GM20431 (cell line): ENCODE results near the gene KCNS1.

Experiments
- in situ Hi-C: fragments of 300-500 bp; cut with MseI, MboI; formaldehyde crosslinking; loops from one replicate; pipeline ENCODE4 v1.15.0; 2020; ENCODE audit warnings: low sequenced_read_pairs; ENCODE audit not compliant: unreplicated experiment

The KCNS1 gene

DNA sequence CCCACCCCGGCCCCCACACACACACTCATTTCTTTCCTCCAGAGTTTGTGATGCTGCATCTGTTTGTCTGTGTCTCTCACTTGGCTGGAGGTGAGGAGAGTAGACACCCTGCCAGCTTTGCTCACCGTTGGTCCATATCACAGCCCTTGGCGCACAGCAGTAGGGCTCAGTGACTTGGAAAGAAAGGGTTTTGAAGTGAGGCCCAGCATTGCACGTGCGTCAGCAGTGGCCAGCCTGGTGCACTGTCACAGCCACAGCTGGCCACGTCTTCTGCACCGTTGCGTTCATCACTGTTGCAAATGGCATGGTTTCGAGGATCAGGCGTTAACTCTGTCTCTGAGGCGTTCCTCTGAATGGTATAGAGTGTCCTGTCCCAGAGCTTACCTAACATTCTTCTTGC lies 10.4 kb upstream of the KCNS1 start:
- in situ Hi-C loops, result loop anchor here (25.0 kb wide), 1 partner anchor 176 kb away; no protein-coding TSS in a partner anchor

DNA sequence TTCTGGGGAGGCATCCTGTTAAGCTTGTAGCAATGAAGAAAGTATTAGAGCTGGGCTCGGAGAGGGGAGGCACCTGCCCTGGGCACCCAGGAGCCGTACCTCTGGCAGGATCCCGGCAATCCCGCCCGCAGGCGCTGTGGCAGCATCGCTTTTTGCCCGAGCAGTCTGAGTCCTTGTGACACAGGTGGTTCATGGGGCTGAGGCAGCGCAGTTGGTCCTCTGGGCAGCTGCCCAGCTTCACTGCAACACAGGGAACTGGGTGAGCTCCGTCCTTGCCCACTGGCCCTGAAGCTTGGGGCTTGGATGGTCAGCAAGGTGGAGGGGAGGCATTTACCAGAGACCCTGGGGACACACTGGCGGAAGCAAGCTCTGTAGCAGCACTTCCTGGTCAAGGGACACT lies 9.4 kb upstream of the KCNS1 start:
- in situ Hi-C loops, result loop anchor here (25.0 kb wide), 1 partner anchor 177 kb away; no protein-coding TSS in a partner anchor

DNA sequence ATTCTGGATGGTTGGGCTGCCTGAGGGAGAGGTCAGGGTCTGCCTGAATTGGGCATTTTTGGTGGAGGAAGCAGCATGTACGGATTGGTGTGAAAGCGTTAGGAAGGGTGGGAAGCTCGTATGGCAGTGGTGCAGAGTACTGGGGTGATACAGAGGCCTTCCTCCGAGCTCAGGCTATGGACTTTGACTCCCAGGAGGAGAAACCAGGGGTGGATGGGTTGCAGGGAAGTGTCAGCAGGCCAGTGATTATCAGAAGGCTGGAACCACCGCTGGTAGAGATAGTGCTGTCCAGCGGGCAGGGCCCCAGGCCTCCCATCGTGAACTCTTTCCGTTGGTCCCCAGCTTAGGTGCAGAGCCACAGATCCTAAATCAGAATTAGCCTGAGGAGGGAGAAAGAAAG lies 8.7 kb upstream of the KCNS1 start:
- in situ Hi-C loops, result loop anchor here (25.0 kb wide), 1 partner anchor 178 kb away; no protein-coding TSS in a partner anchor

DNA sequence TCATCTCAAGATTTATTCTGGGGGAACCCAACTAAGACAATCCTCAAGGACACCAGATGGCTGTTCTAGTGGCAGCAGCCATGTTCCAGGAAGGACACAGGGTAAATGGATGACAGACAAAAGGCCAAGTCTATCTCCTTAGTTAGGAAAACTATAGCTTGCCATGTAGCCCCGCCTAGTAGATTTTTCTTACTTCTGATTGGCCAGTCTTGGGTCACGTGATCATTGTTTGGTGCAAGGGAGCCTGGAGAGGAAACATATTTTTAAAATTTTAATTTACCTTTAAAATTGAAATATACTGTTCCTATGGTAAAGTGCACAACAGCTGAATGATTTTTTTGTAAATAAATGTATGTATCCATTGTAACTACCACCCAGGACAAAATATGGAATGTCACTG lies 4.4 kb upstream of the KCNS1 start:
- in situ Hi-C loops, result loop anchor here (25.0 kb wide), 1 partner anchor 182 kb away; no protein-coding TSS in a partner anchor

DNA sequence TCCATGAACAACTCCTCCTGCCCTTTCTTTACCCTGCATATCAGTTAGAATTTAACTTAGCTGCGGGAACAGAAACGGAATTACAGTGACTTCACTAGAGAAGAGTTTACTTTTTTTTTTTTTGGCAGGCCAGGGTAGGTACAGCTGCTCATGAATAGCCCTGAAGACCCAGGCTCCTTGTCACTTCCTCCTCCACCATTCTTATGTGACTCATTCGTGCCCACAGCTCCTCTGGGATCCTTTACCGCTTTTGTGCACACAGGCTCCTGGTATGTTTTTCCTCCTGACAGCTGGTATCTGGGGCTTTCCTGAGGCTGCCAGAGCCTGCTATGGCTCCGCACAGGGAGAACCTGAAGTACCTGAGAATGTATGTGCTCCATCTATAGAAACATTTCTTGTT lies 3.9 kb upstream of the KCNS1 start:
- in situ Hi-C loops, result loop anchor here (25.0 kb wide), 1 partner anchor 183 kb away; no protein-coding TSS in a partner anchor

DNA sequence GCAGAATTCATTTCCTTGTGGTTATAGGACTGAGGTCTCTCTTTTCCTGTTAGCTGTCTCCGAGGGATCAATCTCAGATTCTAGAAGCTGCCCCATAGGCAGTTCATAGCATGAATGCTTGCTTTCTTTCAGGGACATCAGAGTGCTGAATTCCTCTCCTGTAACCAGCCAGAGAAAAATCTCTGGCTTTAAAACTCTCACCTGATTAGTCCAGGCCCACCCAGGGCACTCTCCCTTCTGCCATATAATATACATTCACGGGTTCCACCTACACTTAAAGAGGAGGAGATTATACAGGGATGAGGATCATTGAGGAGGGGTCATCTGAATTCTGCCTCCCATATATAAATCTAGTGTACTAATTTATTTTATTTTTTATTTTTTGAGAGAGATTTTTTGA lies 2.1 kb upstream of the KCNS1 start:
- in situ Hi-C loops, result loop anchor here (25.0 kb wide), 1 partner anchor 184 kb away; no protein-coding TSS in a partner anchor

DNA sequence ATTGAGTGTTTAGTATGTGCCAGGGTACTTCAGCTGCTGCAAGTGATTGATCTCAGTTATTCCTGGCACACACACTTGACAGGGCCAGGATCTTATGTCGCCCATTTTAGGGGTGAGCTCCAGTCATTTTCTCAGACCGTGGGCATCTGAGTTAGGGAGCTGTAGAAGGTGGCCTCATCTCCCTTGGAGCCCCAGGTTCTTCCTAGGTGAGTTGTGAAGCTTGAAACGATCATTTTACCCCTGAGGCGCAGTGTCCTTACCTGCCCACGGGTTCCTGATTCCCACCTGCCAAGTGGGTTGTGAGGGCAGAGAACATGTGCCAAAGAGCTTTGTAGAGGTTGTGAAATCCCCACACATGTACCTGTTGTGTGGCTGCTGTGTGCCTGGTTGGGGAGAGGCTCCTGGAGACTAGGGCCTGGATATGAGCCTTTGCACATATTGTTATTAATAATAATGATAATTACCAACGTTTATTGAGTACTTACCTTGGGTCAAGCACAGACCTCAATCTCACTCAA lies 465 bp upstream of the KCNS1 start:
- in situ Hi-C loops, result loop anchor here (25.0 kb wide), 1 partner anchor 186 kb away; no protein-coding TSS in a partner anchor

DNA sequence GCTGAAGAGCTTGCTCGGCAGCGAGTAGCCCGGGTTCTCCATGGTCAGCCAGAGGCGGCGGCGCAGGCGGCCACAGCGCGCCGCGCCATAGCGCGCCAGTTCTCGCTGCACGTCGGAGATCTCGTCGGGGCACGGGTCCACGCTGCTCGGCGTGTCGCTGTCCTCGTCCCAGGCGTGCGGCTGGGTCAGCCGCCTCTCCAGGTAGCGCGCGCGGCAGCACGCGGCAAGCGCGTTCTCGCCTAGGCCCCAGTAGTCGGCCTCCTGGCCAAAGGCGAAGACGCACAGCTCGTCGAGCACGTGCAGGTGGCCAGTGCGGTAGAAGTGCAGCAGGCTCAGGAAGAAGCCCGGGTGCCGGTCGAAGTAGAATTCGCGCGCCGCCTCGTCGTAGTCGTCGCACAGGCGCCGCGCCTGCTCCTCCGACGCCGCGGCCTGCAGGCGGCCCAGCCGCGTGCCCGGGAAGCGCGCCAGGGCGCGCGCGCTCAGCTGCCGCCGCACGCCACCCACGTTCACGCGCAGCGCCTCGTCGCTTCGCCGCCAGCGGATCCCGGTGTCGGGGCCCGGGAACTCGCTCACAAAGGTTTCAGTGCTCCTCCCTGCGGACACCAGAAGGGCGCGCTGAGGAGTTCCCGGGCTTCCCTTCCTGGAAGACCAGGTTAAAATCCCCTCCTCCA lies 2.7 kb downstream of the KCNS1 start:
- in situ Hi-C loops, result no loop called here

DNA sequence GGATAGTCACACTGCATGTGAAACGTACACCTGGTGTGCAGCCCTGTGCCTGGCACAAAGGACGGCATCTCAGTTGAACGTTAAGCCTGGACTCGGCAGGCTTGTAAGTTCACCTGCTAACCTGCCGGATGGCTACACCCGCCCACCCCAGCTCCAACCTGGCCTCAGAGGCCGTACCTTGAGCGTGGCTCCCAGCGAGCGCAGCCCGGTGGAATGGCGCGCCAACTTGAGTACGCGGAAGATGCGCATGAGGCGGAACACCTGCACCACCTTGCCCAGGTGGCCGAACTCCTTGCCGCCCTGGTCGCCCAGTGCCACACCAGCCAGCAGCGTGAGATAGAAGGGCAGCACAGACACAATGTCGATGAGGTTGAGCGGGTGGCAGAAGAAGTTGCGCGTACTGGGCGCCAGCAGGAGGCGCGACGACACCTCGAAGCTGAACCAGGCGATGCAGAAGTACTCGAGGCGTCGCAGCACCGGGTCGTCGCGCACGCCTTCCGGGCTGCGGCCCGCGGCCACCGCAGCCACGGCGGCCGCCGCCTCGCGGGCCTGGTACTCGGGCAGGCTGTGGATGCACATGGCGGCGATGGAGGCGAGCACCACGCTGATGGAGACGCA lies 3.3 kb downstream of the KCNS1 start:
- in situ Hi-C loops, result no loop called here

DNA sequence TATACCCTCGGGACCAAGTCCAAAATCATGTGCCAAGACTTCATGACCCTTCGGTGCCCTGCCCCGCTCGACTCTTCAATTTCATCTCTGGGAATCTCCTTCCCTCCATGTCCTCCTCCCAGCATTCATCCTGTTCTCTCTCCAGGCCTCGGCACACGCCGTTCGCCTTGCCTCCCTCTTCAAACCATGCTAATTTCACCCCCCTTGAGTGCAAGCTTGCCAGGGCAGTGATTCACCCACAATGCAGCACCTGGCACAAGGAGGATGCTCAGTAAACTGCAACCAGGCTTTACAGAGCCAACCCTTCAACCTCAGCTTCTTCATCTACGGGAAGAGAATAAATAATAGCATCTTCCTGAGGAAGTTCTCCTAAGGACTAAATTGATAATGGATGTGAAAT lies 4.1 kb downstream of the KCNS1 start:
- in situ Hi-C loops, result no loop called here

DNA sequence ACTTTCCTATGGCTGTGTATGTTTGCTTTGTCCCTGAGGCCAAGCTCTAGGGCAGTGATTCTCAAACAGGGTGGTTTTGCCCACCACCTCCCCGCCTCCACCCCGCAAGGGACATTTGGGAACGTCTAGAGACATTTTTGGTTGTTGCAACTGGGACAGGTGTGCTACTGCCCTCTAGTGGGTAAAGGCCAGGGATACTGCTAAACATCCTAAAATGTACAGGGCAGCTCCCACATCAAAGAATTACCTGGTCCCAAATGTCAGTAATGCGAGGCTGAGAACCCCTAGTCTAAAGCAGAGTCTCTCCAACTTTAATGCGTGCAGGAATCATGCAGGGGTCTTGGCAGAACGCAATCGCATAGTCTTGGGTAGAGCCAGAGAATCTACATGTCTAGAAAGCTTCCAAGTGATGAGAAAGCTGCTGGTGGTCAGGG lies 5.1 kb downstream of the KCNS1 start:
- in situ Hi-C loops, result no loop called here

DNA sequence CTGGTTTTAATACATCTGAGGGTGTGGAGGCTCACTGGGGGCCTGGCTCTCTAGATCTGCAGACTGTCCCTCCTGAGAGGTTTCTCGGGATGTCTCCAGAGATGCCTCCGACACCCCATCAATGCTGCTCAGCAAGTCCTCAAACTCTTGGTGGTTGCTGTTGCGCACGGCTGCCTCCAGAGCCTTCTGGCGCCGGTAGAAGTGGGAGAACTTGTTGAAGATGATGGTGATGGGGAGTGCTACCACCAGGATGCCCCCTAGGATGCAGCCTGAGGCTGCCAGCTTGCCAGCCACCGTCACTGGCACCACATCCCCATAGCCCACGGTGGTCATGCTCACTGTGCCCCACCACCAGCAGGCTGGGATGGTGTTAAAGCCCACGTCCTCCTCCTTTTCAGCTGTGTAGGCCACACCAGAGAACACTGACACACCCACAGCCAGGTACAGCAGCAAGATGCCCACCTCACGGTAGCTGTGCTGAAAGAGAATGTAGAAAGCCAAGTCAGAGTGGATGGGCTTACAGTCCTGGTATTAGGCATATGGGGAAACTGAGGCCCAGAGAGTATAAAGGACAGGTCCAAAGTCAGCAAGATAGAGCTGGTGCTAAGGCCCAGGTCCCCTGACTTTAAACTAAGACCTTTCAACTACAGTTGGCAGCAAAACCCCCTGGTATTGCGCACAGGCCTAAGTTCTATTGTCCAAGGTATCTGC lies 5.9 kb downstream of the KCNS1 start:
- in situ Hi-C loops, result no loop called here

DNA sequence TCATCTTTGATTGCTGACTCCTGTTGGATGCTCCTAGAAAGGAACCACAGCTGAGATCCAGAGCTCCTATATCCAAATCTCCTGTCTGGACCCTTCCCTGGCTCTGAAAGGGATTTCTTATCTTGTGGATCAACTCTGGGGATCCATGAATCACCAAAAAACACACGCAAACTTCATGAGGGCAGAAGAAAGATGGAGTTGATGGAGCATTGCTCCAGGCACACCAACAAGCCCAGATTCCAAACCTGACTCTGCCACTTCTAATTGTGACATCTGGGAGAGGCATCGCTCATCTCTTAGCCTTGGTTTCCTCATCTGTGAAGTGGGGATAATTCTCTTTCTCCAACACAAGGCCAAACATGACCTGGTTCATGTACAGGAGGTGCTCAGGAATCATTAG lies 6.7 kb downstream of the KCNS1 start:
- in situ Hi-C loops, result no loop called here

DNA sequence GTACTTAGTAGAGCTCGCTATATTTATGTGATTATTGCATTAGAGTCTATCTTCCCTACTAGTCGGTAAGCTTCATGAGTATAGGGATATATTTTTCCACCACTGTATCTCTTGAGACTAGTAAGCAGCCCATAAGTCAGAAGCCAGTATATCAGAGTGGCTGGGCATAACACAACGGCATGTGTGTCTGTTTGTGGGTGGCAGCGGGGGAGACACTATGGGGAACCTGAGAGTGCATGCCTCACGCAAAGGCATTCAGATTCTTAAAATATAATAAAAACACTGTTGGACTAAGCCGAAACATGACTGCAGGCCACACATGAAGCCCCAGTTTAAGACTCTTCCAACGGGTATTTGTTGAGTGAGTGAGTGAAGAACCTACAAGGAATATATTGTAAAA lies 8.0 kb downstream of the KCNS1 start:
- in situ Hi-C loops, result no loop called here

DNA sequence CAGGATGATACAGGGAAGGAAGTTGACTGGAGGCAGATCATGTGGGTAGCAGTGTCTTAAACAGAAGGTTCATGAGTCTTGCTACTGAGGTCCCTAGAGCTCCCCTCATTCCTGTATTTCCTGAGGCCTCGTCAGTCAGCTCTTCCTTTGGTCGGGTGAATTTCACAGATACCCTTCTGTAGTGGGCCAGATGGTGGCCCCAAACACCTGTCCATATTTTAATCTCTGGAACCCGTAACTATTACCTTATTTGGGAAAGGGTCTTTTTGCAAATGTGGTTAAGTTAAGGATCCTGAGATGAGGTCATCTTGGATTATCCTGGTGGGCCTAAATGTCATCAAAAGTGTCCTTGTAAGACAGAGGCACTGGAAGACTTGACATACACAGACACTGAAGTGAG lies 9.6 kb downstream of the KCNS1 start:
- in situ Hi-C loops, result no loop called here

DNA sequence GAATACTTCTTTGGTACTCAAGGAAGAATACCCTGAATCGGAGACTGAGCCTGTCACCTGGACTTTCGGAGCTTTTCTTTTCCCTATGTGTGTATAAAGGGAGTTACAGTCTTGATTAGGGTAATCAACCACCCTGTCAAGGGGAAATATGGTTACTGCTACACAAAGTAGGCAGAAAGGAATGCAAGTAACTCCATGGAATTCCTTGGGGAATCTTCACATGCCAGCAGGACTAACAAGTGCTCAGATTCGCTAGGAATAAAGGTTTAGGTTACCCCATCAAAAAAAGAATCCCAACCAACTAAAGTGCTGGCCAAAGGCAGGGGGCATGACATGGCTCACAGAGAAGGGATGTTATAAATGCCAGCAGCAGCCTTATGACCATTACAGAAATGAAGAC lies 10.4 kb downstream of the KCNS1 start:
- in situ Hi-C loops, result no loop called here

DNA sequence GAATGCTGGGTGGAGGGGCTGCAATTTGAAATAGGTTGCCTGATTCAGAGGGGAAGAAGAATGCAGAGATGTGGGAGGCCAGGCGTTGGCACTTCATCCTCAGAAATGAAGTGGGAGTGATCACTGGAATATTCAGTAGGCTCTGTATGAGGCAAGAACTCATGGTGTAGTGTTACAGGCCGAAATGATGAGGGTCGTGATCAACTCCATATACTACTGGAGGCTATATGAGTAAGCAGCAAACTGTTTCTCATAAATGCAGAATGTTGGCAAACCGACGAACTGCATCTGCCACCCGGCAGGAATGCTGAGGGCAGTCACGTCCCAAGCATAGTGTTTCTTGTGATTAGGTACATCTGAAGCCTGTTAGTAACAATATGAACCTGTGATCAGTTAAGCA lies 12.7 kb downstream of the KCNS1 start:
- in situ Hi-C loops, result no loop called here

DNA sequence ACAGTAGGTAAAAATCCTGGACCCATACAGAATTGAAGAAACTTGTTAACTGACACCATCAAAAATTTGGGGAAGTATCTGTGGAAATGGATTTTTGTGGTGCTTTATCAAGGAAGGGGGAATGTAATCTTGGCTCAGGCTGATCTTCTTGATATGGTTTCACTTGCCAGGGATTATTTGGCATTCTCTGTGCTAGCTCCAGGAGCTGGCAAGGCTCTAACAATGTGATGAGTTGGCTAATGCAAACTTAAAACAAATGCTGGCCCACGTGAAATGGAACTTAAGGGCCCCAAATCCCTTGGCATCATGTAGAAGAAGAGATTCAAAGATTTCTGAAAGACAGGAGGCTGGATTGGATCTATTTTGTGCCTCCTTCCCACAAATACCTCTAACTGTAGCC lies 13.1 kb downstream of the KCNS1 start:
- in situ Hi-C loops, result no loop called here

DNA sequence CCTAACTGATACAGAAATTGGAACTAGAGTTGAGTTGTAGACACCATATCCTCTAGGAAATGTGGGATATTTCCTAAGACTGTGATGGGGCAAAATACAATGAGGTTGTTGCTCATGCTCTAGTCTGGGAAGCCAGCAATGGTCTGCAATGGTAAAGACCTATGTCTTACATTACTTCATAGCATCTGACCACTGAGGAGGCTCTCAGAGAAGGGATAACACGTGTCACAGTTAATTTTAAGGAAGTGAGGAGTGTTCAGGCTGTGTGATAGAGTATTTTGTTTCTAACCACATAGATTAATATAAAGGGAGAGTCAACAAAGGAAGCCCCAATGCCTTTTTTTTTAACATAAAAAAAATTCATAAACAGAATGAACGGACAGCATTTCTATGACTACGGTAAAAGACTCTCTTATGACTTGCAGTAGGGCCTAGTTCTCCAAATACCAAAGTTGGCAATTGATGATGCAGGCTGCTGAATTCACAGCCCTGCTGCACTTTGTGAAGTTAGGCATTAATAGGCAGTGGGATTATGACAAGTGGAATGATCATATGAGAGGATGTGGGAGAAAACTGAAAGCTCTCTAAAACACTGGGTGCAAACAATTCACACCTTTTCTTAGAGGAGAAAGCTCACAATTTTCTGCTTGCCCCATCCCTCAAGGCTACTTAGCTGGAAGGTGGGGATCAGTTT lies 13.7 kb downstream of the KCNS1 start:
- in situ Hi-C loops, result no loop called here

DNA sequence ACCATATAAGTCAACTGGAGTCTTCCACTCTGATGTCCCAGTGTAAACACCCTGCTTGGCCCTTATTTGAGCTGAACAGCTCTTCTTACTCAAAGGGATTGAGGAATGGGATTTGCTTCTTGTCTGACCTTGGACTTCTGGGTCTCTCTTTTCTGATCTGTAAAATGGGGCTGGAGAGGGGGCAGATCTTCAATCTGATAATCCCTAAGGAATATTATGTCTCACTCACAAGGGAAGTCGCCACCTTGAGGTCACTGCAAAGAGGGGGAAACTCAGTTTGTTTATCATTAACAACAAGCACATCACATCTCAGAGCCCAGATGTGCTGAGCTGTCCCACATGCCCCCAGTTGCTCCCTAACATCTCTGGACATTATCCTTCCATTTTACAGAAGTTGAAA lies 15.1 kb downstream of the KCNS1 start:
- in situ Hi-C loops, result no loop called here
